H1 (cell line): Measurements from ENCODE around the gene LIG1. TPM values are rescaled to one million over a fixed set of nuclear protein-coding genes. Genes with fewer than 3 reads are reported as not detected.
A peak's percentile ranks its signal among the peaks of the same experiment; 100 is the strongest.

Experiments
- CTCF ChIA-PET: fragments of 300-600 bp; sonication (Branson Sonifier 250); formaldehyde crosslinking; loops from one replicate; lab custom pipeline; 2021; ENCODE audit not compliant: partially characterized antibody; lab: Charles Lee
- POLR2A ChIA-PET: fragments of 300-600 bp; sonication (Branson Sonifier 250); formaldehyde crosslinking; loops from one replicate; lab custom pipeline; 2021; ENCODE audit warnings: inconsistent platforms; ENCODE audit not compliant: partially characterized antibody; lab: Charles Lee
- DNase-seq, 2 experiments: peaks; one replicate each; pipeline versions ENCODE4 v3.0.0 to v3.0.0-alpha.2; 2010 to 2022; ENCODE audit warnings: low spot score in 2 of 2, low read depth in 1 of 2, mixed read lengths in 1 of 2
- FAIRE-seq: peaks from 2 replicates; lab custom pipeline; 2011; peaks lifted over from hg19 to GRCh38; lab: Jason Lieb, UNC
- H2AFZ ChIP-seq: 2 replicates; pipeline ENCODE4 v1.8.1; 2012; ENCODE audit warnings: low read length, inconsistent platforms
- H2AK5ac ChIP-seq: 2 replicates; pipeline ENCODE4 v1.6.1; 2013; ENCODE audit warnings: low read depth, low read length
- H2BK120ac ChIP-seq: replicated peaks from 2 replicates; pipeline ENCODE3; 2013; ENCODE audit warnings: low read depth, low read length, inconsistent platforms
- H2BK12ac ChIP-seq: 2 replicates; pipeline ENCODE4 v1.6.1; 2013; ENCODE audit warnings: low read depth, low read length
- H2BK15ac ChIP-seq: 2 replicates; pipeline ENCODE4 v1.6.1; 2013; ENCODE audit warnings: low read length
- H2BK20ac ChIP-seq: 2 replicates; pipeline ENCODE4 v1.6.1; 2013; ENCODE audit warnings: low read length
- H2BK5ac ChIP-seq: 2 replicates; pipeline ENCODE4 v1.6.1; 2013; ENCODE audit warnings: low read depth, low read length
- H3K14ac ChIP-seq: 2 replicates; pipeline ENCODE4 v1.6.1; 2013; ENCODE audit warnings: inconsistent platforms; ENCODE audit not compliant: insufficient read length
- H3K18ac ChIP-seq: 2 replicates; pipeline ENCODE4 v1.6.1; 2013; ENCODE audit warnings: low read length; ENCODE audit errors: extremely low read depth
- H3K23ac ChIP-seq: 2 replicates; pipeline ENCODE4 v1.6.1; 2013; ENCODE audit warnings: inconsistent platforms; ENCODE audit not compliant: insufficient read length
- H3K23me2 ChIP-seq: 2 replicates; pipeline ENCODE4 v1.6.1; 2013; ENCODE audit warnings: low read depth, low read length
- H3K27ac ChIP-seq: 2 replicates; pipeline ENCODE4 v1.6.1; 2011; ENCODE audit warnings: low read depth, low read length, inconsistent platforms
- H3K27me3 ChIP-seq, 4 experiments: replicated peaks in 1 of 4; 1 replicate in 1 of 4; 2 replicates in 3 of 4; pipeline versions ENCODE4 v1.6.1 to v1.8.1; 2011 to 2013; ENCODE audit warnings: low read length in 3 of 4, mild to moderate bottlenecking in 3 of 4, inconsistent platforms in 2 of 4, mixed read lengths in 2 of 4, moderate library complexity in 1 of 4; ENCODE audit not compliant: control insufficient read depth in 3 of 4, insufficient read depth in 3 of 4; ENCODE audit errors: extremely low read depth in 1 of 4
- H3K36me3 ChIP-seq, 4 experiments: 2 replicates each; pipeline versions ENCODE4 v1.6.1 to v1.8.1; 2011 to 2013; ENCODE audit warnings: mild to moderate bottlenecking in 4 of 4, low read length in 3 of 4, moderate library complexity in 2 of 4, control low read depth in 1 of 4, inconsistent platforms in 1 of 4; ENCODE audit not compliant: insufficient read depth in 4 of 4, control insufficient read depth in 2 of 4
- H3K4ac ChIP-seq: replicated peaks from 2 replicates; pipeline ENCODE3; 2013; ENCODE audit warnings: low read length, low read depth, mixed read lengths, inconsistent platforms; ENCODE audit not compliant: insufficient read length
- H3K4me1 ChIP-seq, 4 experiments: replicated peaks in 1 of 4; 1 replicate in 1 of 4; 2 replicates in 3 of 4; pipeline versions ENCODE4 v1.6.1 to v1.8.1; 2011 to 2013; ENCODE audit warnings: low read length in 3 of 4, inconsistent platforms in 2 of 4, mixed read lengths in 1 of 4; ENCODE audit not compliant: insufficient read depth in 4 of 4, control insufficient read depth in 3 of 4
- H3K4me2 ChIP-seq, 2 experiments: 2 replicates each; pipeline versions ENCODE4 v1.6.1 to v1.8.1; 2011 to 2013; ENCODE audit warnings: low read depth in 2 of 2, low read length in 2 of 2, control low read depth in 1 of 2, inconsistent platforms in 1 of 2, mild to moderate bottlenecking in 1 of 2; ENCODE audit not compliant: insufficient read depth in 1 of 2
- H3K4me3 ChIP-seq, 4 experiments: fragments of 200-600, 300-600 bp in 1 of 4; sonication (generic), shearing (Covaris generic), sonication (Bioruptor Twin) in 1 of 4; 2 replicates each; pipeline versions ENCODE4 v1.5.1 to v1.8.1; 2011 to 2016; ENCODE audit warnings: low read length in 4 of 4, low read depth in 3 of 4, control low read depth in 2 of 4, inconsistent platforms in 2 of 4, mild to moderate bottlenecking in 2 of 4, mixed read lengths in 1 of 4, moderate library complexity in 1 of 4; ENCODE audit not compliant: insufficient read depth in 2 of 4; ENCODE audit errors: extremely low read depth in 1 of 4
- H3K56ac ChIP-seq: replicated peaks from 2 replicates; pipeline ENCODE3; 2013; ENCODE audit warnings: low read depth, mild to moderate bottlenecking, mixed read lengths, low read length, inconsistent platforms; ENCODE audit not compliant: insufficient read length
- H3K79me1 ChIP-seq: 2 replicates; pipeline ENCODE4 v1.6.1; 2013; ENCODE audit warnings: low read depth, low read length, control low read depth
- H3K79me2 ChIP-seq, 2 experiments: 2 replicates each; pipeline versions ENCODE4 v1.6.1 to v1.8.1; 2012 to 2013; ENCODE audit warnings: low read length in 2 of 2, mild to moderate bottlenecking in 2 of 2, inconsistent platforms in 1 of 2; ENCODE audit not compliant: insufficient read depth in 2 of 2, control insufficient read depth in 1 of 2
- H3K9ac ChIP-seq, 4 experiments: replicated peaks in 1 of 4; 1 replicate in 1 of 4; 2 replicates in 3 of 4; pipeline versions ENCODE4 v1.6.1 to v1.8.1; 2011 to 2013; ENCODE audit warnings: low read depth in 3 of 4, low read length in 3 of 4, control low read depth in 2 of 4, mild to moderate bottlenecking in 2 of 4, moderate library complexity in 2 of 4, inconsistent platforms in 1 of 4; ENCODE audit errors: extremely low read depth in 1 of 4
- H3K9me3 ChIP-seq, 2 experiments: 2 replicates each; pipeline versions ENCODE4 v1.6.1 to v1.8.1; 2012 to 2013; ENCODE audit warnings: mild to moderate bottlenecking in 2 of 2, moderate library complexity in 2 of 2, control low read depth in 1 of 2, inconsistent platforms in 1 of 2, low read depth in 1 of 2, low read length in 1 of 2, mixed read lengths in 1 of 2; ENCODE audit not compliant: insufficient read depth in 2 of 2
- H4K20me1 ChIP-seq, 2 experiments: replicated peaks in 1 of 2; 2 replicates each; pipeline versions ENCODE3 to v1.8.1; 2011 to 2013; ENCODE audit warnings: inconsistent platforms in 2 of 2, low read length in 2 of 2, mild to moderate bottlenecking in 1 of 2; ENCODE audit not compliant: insufficient read depth in 2 of 2, control insufficient read depth in 1 of 2
- H4K5ac ChIP-seq: 2 replicates; pipeline ENCODE4 v1.6.1; 2013; ENCODE audit warnings: low read length, low read depth, mixed read lengths, inconsistent platforms; ENCODE audit not compliant: insufficient read length
- H4K8ac ChIP-seq: 2 replicates; pipeline ENCODE4 v1.8.0; 2013; ENCODE audit warnings: mild to moderate bottlenecking, moderate library complexity, low read length, inconsistent platforms; ENCODE audit not compliant: insufficient read depth; ENCODE audit errors: extremely low read depth
- H4K91ac ChIP-seq: replicated peaks from 2 replicates; pipeline ENCODE3; 2013; ENCODE audit warnings: low read length, mixed read lengths, inconsistent platforms; ENCODE audit not compliant: insufficient read length
- RAD21 ChIP-seq, 2 experiments: IDR thresholded peaks in 1 of 2; conservative IDR thresholded peaks in 1 of 2; 2 replicates each; pipeline ENCODE4 v1.6.1; 2011; ENCODE audit warnings: low read depth in 2 of 2, low read length in 2 of 2, improper control_type of control experiment in 1 of 2, inconsistent platforms in 1 of 2, mild to moderate bottlenecking in 1 of 2, moderate library complexity in 1 of 2
- WGBS, 2 experiments: shearing (Covaris generic) in 1 of 2; methylation state at CpG; one replicate each; pipeline versions ENCODE4 v1.1.6 to v1.1.7; 2013 to 2015; ENCODE audit warnings: low lambda C conversion rate in 2 of 2, mixed read lengths in 2 of 2, inconsistent platforms in 1 of 2, low coverage in 1 of 2, missing lambda C conversion rate in 1 of 2; ENCODE audit not compliant: insufficient replicate concordance in 2 of 2, insufficient coverage in 1 of 2, insufficient read length in 1 of 2; ENCODE audit errors: extremely low coverage in 1 of 2, missing lambda C conversion rate in 1 of 2; 5-methylcytosine and 5-hydroxymethylcytosine counted together
- polyA plus RNA-seq, 7 experiments: library from polyadenylated mRNA; depleted of rRNA in 3 of 7; stranded (reverse) in 5 of 7; unstranded in 2 of 7; fragments of >200 nt in 5 of 7; fragments of 200-250 nt in 2 of 7; gene quantifications; 1 replicate in 5 of 7; 2 replicates in 1 of 7; 4 replicates in 1 of 7; pipeline versions ENCODE4 v1.2.1 to v1.2.3, GENCODE V29; 2011 to 2013; ENCODE audit warnings: missing spikeins in 2 of 7, mixed read lengths in 2 of 7
- total RNA-seq: library from RNA; stranded (reverse); fragmentation: NEBNext Ultra II Directional; extraction: Animal tissue kit (Norgen Biotek cat#: 25700); gene quantifications from 2 replicates; pipeline ENCODE4 v1.2.1, GENCODE V29; 2021

Gene LIG1
- total and polyA plus RNA-seq, 2 of the 8 experiments (the other 6 are each of a cell fraction or from before 2014, with no cell fraction given): 67.6 to 113 TPM

GRCh38 chr19:48194041-48194843 lies 24.1 kb upstream of the LIG1 start:
- no peaks in the 10 kb centered on the region; a peak in 1 of 4 replicates for H3K9me3 ChIP-seq
- H3K9ac ChIP-seq: no peak overlapping the region
- no peak overlapping the region for H2BK15ac ChIP-seq
- peak overlapping the region; percentile 38; the same call in 1 of the 2 replicates for H3K18ac ChIP-seq
- peaks cover 2% of the 10 kb centered on the region; the same call in 1 of the 2 replicates for H3K23me2 ChIP-seq
- no peak overlapping the region for H2BK5ac ChIP-seq
- H4K5ac ChIP-seq: no peak overlapping the region
- H3K23ac ChIP-seq: no peak overlapping the region
- H3K4me1 ChIP-seq: peaks cover 0 to 8% (median 2%) of the 10 kb centered on the region in 4 experiments; a peak in 4 of 7 replicates
- no peak overlapping the region for H3K14ac ChIP-seq
- H4K91ac ChIP-seq: no peak overlapping the region
- no peak for FAIRE-seq
- no peak overlapping the region for H2AK5ac ChIP-seq
- H3K27ac ChIP-seq: no peak overlapping the region
- H2BK20ac ChIP-seq: no peak overlapping the region
- H3K4ac ChIP-seq: no peak overlapping the region
- H2BK120ac ChIP-seq: no peak overlapping the region
- no peaks in the 10 kb centered on the region; a peak in 1 of 7 replicates for H3K27me3 ChIP-seq
- H3K79me1 ChIP-seq: no peaks in the 10 kb centered on the region; the same call in 1 of the 2 replicates
- no peak overlapping the region for H3K4me3 ChIP-seq
- POLR2A ChIA-PET: interaction anchor here (0.8 to 2.0 kb wide), 3 partner anchors 9 to 80 kb away, joined by 3 to 14 read pairs (median 3); no protein-coding TSS in a partner anchor
- CTCF ChIA-PET: interaction anchor here (0.5 to 2.6 kb wide), 23 partner anchors 9 to 362 kb away, joined by 3 to 28 read pairs (median 4); partner anchors contain the start of gene CARD8
- no peak overlapping the region; the same call in 1 of the 2 replicates for H2BK12ac ChIP-seq
- WGBS, 2 experiments: 78% methylated on average over 27 of the region's 36 CpGs; no CpG with 5 or more reads in 1 of the 2 experiments
- no peak overlapping the region for H3K4me2 ChIP-seq
- peaks cover 0 to 10% (median 0%) of the 10 kb centered on the region in 4 experiments; a peak in 2 of 8 replicates for H3K36me3 ChIP-seq
- no peak overlapping the region for H3K56ac ChIP-seq
- H2AFZ ChIP-seq: no peak overlapping the region
- peak in 1 of 2 experiments; percentile 79 for DNase-seq
- H3K79me2 ChIP-seq: no peaks in the 10 kb centered on the region
- H4K20me1 ChIP-seq: peaks cover 0 to 2% of the 10 kb centered on the region in 2 experiments
- peak overlapping the region; percentile 35; the same call in 1 of the 2 replicates for H4K8ac ChIP-seq
- peak; percentile 12 to 43; a peak in 3 of 4 replicates for TF ChIP-seq RAD21 (IDR thresholded peaks at IDR 0.05 in 1 of 2, conservative IDR thresholded peaks at IDR 0.05 in 1 of 2; ENCODE audit: low read depth in 2 of 2, low read length in 2 of 2)
